HepG2 (cell line): Measurements from ENCODE around the gene STAT6. TPM values are rescaled to one million over a fixed set of nuclear protein-coding genes. Genes with fewer than 3 reads are reported as not detected.

ENCODE experiments used
- ARNT2 ChIP-seq: sonication (generic); formaldehyde crosslinking; IDR thresholded peaks from 2 replicates; pipeline ENCODE4 v1.8.0; 2022; ENCODE audit warnings: mild to moderate bottlenecking, low read depth, missing genetic modification reagents, moderate library complexity
- BORCS8-MEF2B ChIP-seq: sonication (generic); formaldehyde crosslinking; IDR thresholded peaks from 2 replicates; pipeline ENCODE4 v1.8.0; 2022; ENCODE audit warnings: mild to moderate bottlenecking, missing genetic modification reagents
- ELF1 ChIP-seq: sonication (generic); formaldehyde crosslinking; IDR thresholded peaks from 2 replicates; pipeline ENCODE4 v1.4.0; 2020; ENCODE audit warnings: missing genetic modification reagents
- KLF11 ChIP-seq: IDR thresholded peaks from 2 replicates; pipeline ENCODE4 v1.6.1; 2016; ENCODE audit warnings: missing compliant biosample characterization
- KLF12 ChIP-seq: sonication (generic); formaldehyde crosslinking; IDR thresholded peaks from 2 replicates; pipeline ENCODE4 v1.4.0; 2020; ENCODE audit warnings: missing genetic modification reagents, borderline replicate concordance
- NFYB ChIP-seq: sonication (generic); formaldehyde crosslinking; IDR thresholded peaks from 2 replicates; pipeline ENCODE4 v1.4.0; 2020; ENCODE audit warnings: missing genetic modification reagents
- SETDB1 ChIP-seq: sonication (generic); formaldehyde crosslinking; IDR thresholded peaks from 2 replicates; pipeline ENCODE4 v1.5.1; 2020; ENCODE audit warnings: missing genetic modification reagents, mild to moderate bottlenecking, borderline replicate concordance
- ZFP36 ChIP-seq: fragments of 150-350 bp; IDR thresholded peaks from 2 replicates; pipeline ENCODE4 v1.6.1; 2018; ENCODE audit warnings: borderline replicate concordance, low read length, low read depth; ENCODE audit not compliant: partially characterized antibody
- ZFP41 ChIP-seq: sonication (generic); formaldehyde crosslinking; IDR thresholded peaks from 2 replicates; pipeline ENCODE4 v1.4.0; 2020; ENCODE audit warnings: mild to moderate bottlenecking, missing genetic modification reagents, borderline replicate concordance
- ZNF121 ChIP-seq: sonication (generic); formaldehyde crosslinking; IDR thresholded peaks from 2 replicates; pipeline ENCODE4 v1.5.0; 2020; ENCODE audit warnings: mild to moderate bottlenecking, missing genetic modification reagents
- ZNF766 ChIP-seq: sonication (generic); formaldehyde crosslinking; IDR thresholded peaks from 2 replicates; pipeline ENCODE4 v1.5.0; 2020; ENCODE audit warnings: missing genetic modification reagents, borderline replicate concordance
- ZNF776 ChIP-seq: sonication (generic); formaldehyde crosslinking; IDR thresholded peaks from 2 replicates; pipeline ENCODE4 v1.4.0; 2020; ENCODE audit warnings: mild to moderate bottlenecking, missing genetic modification reagents
- ZSCAN29 ChIP-seq: sonication (generic); formaldehyde crosslinking; conservative IDR thresholded peaks from 2 replicates; pipeline ENCODE4 v1.4.0; 2020; ENCODE audit warnings: mild to moderate bottlenecking, missing genetic modification reagents
- polyA plus RNA-seq, 8 experiments: library from polyadenylated mRNA; depleted of rRNA in 3 of 8; stranded (reverse) in 7 of 8; unstranded in 1 of 8; fragments of >200 nt; fragmentation: Illumina TruSeq in 4 of 8; extraction: Trizol in 4 of 8; gene quantifications; 2 replicates each; pipeline versions ENCODE4 v1.2.1 to v1.2.3, GENCODE V29; 2011 to 2016; ENCODE audit warnings: low read depth in 4 of 8, missing spikeins in 1 of 8, mixed read lengths in 1 of 8; ENCODE audit not compliant: insufficient read depth in 1 of 8
- total RNA-seq, 5 experiments: library from RNA; depleted of rRNA; stranded (reverse); fragments of >200 nt; fragmentation: Illumina TruSeq; extraction: Trizol; gene quantifications; 2 replicates each; pipeline ENCODE4 v1.2.3, GENCODE V29; 2016; ENCODE audit warnings: low read depth in 1 of 5
- TF ChIP-seq, protein P1 (sequence below), 2 experiments: fragments of 450-650 bp in 1 of 2; sonication (generic) in 1 of 2; formaldehyde crosslinking in 1 of 2; IDR thresholded peaks; 2 replicates each; pipeline versions ENCODE4 v1.6.1 to v1.8.0; 2016 to 2022; ENCODE audit warnings: antibody characterized with exemption in 1 of 2, mild to moderate bottlenecking in 1 of 2, missing genetic modification reagents in 1 of 2
- TF ChIP-seq, protein P2 (sequence below): sonication (generic); formaldehyde crosslinking; conservative IDR thresholded peaks from 2 replicates; pipeline ENCODE4 v1.8.0; 2022; ENCODE audit warnings: low read depth, missing genetic modification reagents

The STAT6 gene
- total and polyA plus RNA-seq, 2 of the 13 experiments (the other 11 are each of a cell fraction or from before 2014, with no cell fraction given): 28.0 to 62.2 TPM

DNA sequence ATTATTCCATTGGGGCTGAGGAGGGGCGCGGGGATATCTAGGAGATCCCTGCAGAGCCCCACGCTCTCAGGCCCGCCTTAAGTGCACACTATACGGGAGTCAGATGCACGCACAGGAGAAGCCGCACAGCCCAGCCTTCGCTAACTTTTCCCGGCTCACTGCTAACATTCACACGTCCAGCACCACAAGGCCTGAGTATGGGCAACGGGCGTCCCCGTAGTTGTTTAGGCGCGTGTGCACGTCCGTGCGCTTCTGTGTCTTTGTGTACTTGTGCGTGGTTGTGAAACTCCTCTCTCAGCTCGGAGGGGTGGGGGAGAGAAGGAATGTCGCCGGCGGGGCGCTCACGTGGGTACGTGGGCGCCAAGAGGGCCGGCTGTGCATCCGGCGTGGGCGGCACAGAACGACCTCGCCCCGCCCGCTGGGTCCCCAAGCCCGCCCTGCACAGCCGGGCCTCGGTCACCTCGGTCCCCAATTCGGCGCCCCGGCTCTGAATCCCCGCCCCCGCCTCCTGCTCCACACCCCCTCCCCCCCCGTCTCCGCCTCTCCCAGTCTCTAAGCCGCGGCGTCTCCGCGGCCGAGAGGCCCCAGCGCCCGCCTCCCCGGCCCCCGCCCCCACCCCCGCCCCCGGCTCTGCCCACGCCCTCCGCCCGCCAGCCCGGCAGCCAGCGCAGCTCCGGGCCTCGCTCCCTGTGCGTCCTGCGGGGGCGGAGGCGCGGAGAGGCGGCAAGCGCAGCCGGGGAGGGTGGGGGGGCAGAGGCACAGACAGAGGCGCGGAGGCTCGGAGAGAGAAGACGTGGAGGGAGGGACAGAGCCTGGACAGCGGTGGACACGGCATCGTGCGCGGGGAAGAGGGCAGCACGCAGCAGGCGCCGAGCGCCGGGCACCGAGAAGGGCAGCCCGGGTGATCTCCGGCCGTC is 22.6 kb downstream of the STAT6 start, which contains the start of gene NAB2 (continued):
- TF ChIP-seq, protein P1, sequence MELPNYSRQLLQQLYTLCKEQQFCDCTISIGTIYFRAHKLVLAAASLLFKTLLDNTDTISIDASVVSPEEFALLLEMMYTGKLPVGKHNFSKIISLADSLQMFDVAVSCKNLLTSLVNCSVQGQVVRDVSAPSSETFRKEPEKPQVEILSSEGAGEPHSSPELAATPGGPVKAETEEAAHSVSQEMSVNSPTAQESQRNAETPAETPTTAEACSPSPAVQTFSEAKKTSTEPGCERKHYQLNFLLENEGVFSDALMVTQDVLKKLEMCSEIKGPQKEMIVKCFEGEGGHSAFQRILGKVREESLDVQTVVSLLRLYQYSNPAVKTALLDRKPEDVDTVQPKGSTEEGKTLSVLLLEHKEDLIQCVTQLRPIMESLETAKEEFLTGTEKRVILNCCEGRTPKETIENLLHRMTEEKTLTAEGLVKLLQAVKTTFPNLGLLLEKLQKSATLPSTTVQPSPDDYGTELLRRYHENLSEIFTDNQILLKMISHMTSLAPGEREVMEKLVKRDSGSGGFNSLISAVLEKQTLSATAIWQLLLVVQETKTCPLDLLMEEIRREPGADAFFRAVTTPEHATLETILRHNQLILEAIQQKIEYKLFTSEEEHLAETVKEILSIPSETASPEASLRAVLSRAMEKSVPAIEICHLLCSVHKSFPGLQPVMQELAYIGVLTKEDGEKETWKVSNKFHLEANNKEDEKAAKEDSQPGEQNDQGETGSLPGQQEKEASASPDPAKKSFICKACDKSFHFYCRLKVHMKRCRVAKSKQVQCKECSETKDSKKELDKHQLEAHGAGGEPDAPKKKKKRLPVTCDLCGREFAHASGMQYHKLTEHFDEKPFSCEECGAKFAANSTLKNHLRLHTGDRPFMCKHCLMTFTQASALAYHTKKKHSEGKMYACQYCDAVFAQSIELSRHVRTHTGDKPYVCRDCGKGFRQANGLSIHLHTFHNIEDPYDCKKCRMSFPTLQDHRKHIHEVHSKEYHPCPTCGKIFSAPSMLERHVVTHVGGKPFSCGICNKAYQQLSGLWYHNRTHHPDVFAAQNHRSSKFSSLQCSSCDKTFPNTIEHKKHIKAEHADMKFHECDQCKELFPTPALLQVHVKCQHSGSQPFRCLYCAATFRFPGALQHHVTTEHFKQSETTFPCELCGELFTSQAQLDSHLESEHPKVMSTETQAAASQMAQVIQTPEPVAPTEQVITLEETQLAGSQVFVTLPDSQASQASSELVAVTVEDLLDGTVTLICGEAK (IDR thresholded peaks at IDR 0.05): no peak
- TF ChIP-seq, protein P1 (CRISPR knock-in tag; IDR thresholded peaks at IDR 0.05): peak; percentile 69
- TF ChIP-seq ZSCAN29 (CRISPR knock-in tag) (no peak), ZFP41 (CRISPR knock-in tag) (0 out of 2 replicates have a peak, but pooled peaks have one; percentile 10), ELF1 (CRISPR knock-in tag) (0 out of 2 replicates have a peak, but pooled peaks have one; percentile 28), ZNF121 (CRISPR knock-in tag) (no peak), BORCS8-MEF2B (CRISPR knock-in tag) (peak; percentile 72; the same call in 1 of the 2 replicates), ZNF776 (CRISPR knock-in tag) (peak; percentile 55; the same call in 1 of the 2 replicates), KLF11 (CRISPR knock-in tag) (no peak), NFYB (CRISPR knock-in tag) (peak; percentile 21; the same call in 1 of the 2 replicates), ZNF766 (CRISPR knock-in tag) (no peak), SETDB1 (CRISPR knock-in tag) (no peak), KLF12 (peak; percentile 37; the same call in 1 of the 2 replicates), ARNT2 (CRISPR knock-in tag) (peak; percentile 80; the same call in 1 of the 2 replicates), ZFP36 (no peak)
- TF ChIP-seq, protein P2, sequence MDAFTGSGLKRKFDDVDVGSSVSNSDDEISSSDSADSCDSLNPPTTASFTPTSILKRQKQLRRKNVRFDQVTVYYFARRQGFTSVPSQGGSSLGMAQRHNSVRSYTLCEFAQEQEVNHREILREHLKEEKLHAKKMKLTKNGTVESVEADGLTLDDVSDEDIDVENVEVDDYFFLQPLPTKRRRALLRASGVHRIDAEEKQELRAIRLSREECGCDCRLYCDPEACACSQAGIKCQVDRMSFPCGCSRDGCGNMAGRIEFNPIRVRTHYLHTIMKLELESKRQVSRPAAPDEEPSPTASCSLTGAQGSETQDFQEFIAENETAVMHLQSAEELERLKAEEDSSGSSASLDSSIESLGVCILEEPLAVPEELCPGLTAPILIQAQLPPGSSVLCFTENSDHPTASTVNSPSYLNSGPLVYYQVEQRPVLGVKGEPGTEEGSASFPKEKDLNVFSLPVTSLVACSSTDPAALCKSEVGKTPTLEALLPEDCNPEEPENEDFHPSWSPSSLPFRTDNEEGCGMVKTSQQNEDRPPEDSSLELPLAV (CRISPR knock-in tag): no peak
